AG08395 (cell line): ENCODE measurements around the gene CBX3.
"Not testable (repeated sequence)": the region's sequence is repeated elsewhere in the genome, so short reads cannot be mapped to it uniquely, and the experiment has no call there.

Experiments
- DNase-seq: peaks from one replicate; pipeline ENCODE4 v3.0.0; 2012; ENCODE audit warnings: mixed read lengths, low spot score

Gene CBX3

GRCh38 chr7:26201247-26202018 is at the start of gene CBX3:
Gene CBX3, plus strand, starts transcription at chr7:26201745. Its CDS starts 1,254 bp downstream, at chr7:26202999.
- peak; percentile 88 for DNase-seq

- DNase-seq: peak; percentile 71
These were observed 49.4 kb upstream of the CBX3 start, which contains the start of gene NFE2L3 for GRCh38 chr7:26151953-26152781. Gene NFE2L3, plus strand, starts transcription at chr7:26152198. Its CDS starts 301 bp downstream, at chr7:26152499.

- DNase-seq: not testable (repeated sequence)
These were observed 48.7 kb upstream of the CBX3 start for GRCh38 chr7:26152782-26153240.

GRCh38 chr7:26153241-26153822 is 48.2 kb upstream of the CBX3 start:
- DNase-seq: no peak

- no peak for DNase-seq
These were observed 47.4 kb upstream of the CBX3 start for GRCh38 chr7:26153823-26154783.

GRCh38 chr7:26155531-26156375 is 45.8 kb upstream of the CBX3 start:
- peak; percentile 21 for DNase-seq

- peak; percentile 79 for DNase-seq
These were observed 44.8 kb upstream of the CBX3 start for GRCh38 chr7:26156451-26157420.

- no peak for DNase-seq
These were observed 43.9 kb upstream of the CBX3 start for GRCh38 chr7:26157520-26158105.

GRCh38 chr7:26159243-26159642 is 42.3 kb upstream of the CBX3 start:
- DNase-seq: no peak

GRCh38 chr7:26160896-26161295 is 40.6 kb upstream of the CBX3 start:
- no peak for DNase-seq

- no peak for DNase-seq
These were observed 39.1 kb upstream of the CBX3 start for GRCh38 chr7:26162431-26162830.

- not testable (repeated sequence) for DNase-seq
These were observed 37.7 kb upstream of the CBX3 start for GRCh38 chr7:26163804-26164203.

GRCh38 chr7:26165950-26166683 is 35.4 kb upstream of the CBX3 start:
- DNase-seq: no peak

GRCh38 chr7:26166684-26167266 is 34.8 kb upstream of the CBX3 start:
- no peak for DNase-seq

- DNase-seq: no peak
These were observed 34.1 kb upstream of the CBX3 start for GRCh38 chr7:26167303-26167934.

- DNase-seq: no peak
These were observed 33.0 kb upstream of the CBX3 start for GRCh38 chr7:26168458-26169023.

- no peak for DNase-seq
These were observed 32.3 kb upstream of the CBX3 start for GRCh38 chr7:26169271-26169670.
